Sigmoid colon (tissue), 4 donors: ENCODE data around the gene CNPY3.
"Not testable (repeated sequence)": the region's sequence is repeated elsewhere in the genome, so short reads cannot be mapped to it uniquely, and the experiment has no call there.

Experiments used
- EP300 ChIP-seq, 4 donors: sonication (generic); formaldehyde crosslinking; IDR thresholded peaks; one replicate each; pipeline ENCODE4 v1.6.1; 2017; ENCODE audit warnings: antibody characterized with exemption in 4 of 4
- POLR2A ChIP-seq, 2 donors: fragments of 450-650 bp; IDR thresholded peaks; one replicate each; pipeline ENCODE4 v1.6.1; 2016; ENCODE audit warnings: antibody characterized with exemption in 2 of 2, mild to moderate bottlenecking in 2 of 2, moderate library complexity in 2 of 2
- TF ChIP-seq, protein P1 (sequence below), 4 experiments: fragments of 450-650 bp in 3 of 4; fragments of 200-600 bp in 1 of 4; IDR thresholded peaks; one replicate each; pipeline ENCODE4 v1.5.1; 2016 to 2019; ENCODE audit warnings: antibody characterized with exemption in 4 of 4, mild to moderate bottlenecking in 3 of 4, moderate library complexity in 2 of 4

- TF ChIP-seq, protein P1, sequence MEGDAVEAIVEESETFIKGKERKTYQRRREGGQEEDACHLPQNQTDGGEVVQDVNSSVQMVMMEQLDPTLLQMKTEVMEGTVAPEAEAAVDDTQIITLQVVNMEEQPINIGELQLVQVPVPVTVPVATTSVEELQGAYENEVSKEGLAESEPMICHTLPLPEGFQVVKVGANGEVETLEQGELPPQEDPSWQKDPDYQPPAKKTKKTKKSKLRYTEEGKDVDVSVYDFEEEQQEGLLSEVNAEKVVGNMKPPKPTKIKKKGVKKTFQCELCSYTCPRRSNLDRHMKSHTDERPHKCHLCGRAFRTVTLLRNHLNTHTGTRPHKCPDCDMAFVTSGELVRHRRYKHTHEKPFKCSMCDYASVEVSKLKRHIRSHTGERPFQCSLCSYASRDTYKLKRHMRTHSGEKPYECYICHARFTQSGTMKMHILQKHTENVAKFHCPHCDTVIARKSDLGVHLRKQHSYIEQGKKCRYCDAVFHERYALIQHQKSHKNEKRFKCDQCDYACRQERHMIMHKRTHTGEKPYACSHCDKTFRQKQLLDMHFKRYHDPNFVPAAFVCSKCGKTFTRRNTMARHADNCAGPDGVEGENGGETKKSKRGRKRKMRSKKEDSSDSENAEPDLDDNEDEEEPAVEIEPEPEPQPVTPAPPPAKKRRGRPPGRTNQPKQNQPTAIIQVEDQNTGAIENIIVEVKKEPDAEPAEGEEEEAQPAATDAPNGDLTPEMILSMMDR (IDR thresholded peaks at IDR 0.05) = not testable (repeated sequence)
- not testable (repeated sequence) for TF ChIP-seq EP300, POLR2A (IDR thresholded peaks at IDR 0.05)
These were observed 48.4 kb upstream of the CNPY3 start for GRCh38 chr6:42880871-42881270.
